HG03097 (cell line): ENCODE results near the gene FBN1.

ENCODE experiments used
- ATAC-seq: cut with Tn5 transposase; IDR thresholded peaks from one replicate; pipeline ENCODE4 v1.9.1; 2021; ENCODE audit not compliant: unreplicated experiment, low FRiP score

The FBN1 gene

DNA sequence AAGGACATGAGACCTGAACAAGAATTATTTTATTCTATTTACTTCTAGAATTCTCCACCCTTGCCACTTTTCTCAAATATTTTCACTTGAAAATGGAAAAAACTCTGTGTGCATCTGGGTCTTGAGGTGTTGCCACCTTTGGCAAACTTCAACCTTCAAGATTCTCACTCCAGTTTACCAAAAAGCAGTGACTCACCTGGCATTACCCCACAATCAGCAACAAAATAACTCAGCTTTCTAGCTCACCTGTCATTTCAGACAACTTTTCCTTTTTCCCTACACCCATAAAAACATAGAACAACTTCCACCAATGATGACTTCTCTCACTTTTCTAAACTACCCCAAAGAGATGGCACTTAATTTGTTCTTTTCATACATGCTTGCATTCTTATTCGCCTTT lies 198.5 kb downstream of the FBN1 start:
- no peak for ATAC-seq

DNA sequence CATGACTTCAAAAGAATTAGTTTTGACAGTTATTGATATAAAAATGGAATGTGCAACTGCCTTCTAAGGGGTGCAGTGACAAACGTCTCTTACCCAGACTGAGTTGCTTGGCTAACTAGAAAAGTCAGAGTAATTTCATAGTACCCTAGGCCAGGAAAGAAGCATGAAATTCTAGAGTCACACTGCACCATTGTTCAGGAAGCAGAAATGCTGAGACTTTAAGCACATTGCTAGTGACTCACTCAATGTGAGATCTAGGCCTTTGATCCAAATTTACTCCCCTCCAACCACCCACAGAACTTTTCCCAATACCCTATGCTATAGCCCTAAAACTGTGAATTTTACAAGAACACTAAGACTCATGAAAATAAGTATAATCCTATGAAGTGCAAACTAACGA lies 203.5 kb downstream of the FBN1 start:
- ATAC-seq, result no peak

DNA sequence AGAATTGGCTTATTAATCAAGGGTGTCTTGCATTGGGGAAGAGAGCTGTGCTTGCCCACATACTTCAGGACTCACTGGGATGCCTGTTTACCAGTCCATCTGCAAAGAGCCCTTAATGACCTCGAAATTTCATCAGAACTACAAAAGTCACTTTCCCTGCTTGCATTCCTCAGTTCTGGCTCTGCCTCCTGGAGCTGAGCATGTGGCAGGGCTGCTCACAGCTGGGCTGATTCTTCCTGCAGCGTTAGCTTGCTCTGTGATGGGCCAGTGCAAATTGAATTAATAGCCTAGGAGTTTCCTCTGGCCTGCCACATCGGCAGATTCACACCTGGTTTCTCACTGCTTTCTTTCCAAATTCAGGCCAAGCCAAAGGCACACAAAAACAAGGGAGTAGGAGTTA lies 205.4 kb downstream of the FBN1 start:
- ATAC-seq, result no peak

DNA sequence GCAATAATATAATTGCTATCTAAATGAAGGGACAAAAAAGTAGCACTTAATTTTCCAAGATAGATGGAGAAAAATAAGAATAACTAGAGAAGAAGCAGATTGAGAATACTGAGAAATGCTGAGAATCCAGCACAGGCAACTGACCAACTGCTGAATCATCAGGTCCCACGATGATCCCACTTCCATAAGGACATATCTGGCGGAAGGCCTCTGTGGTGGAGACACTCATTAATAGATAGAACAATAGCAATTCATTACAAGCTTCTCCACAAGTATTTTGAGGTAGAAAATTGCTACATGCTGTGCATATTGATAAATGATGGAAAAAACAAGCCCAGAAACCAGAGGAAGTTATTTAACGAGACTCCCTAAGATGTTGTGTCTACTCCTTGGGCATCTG lies 208.3 kb downstream of the FBN1 start:
- no peak for ATAC-seq

GRCh38 chr15:48435321-48435720 lies 210.2 kb downstream of the FBN1 start:
- no peak for ATAC-seq

GRCh38 chr15:48433226-48433886 lies 212.2 kb downstream of the FBN1 start:
- ATAC-seq, result peak; percentile 61

DNA sequence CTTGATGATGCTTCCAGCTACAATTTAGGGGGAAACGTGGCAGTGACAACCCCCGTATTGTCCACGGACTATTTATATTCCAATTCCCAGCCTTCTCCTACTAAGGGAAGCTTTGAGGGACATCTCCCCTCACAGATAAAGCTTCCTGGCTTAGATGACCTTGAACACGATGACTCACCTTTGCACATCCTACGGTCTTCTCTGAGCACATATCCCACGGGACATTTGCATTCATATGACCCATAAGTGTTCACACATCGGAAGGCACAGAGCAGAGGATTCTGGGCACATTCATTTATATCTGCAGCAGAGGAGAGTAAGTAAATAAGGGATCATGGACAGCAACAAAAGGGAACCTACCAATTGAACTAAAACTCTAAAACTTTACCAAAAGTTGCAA lies 212.8 kb downstream of the FBN1 start:
- no peak for ATAC-seq

DNA sequence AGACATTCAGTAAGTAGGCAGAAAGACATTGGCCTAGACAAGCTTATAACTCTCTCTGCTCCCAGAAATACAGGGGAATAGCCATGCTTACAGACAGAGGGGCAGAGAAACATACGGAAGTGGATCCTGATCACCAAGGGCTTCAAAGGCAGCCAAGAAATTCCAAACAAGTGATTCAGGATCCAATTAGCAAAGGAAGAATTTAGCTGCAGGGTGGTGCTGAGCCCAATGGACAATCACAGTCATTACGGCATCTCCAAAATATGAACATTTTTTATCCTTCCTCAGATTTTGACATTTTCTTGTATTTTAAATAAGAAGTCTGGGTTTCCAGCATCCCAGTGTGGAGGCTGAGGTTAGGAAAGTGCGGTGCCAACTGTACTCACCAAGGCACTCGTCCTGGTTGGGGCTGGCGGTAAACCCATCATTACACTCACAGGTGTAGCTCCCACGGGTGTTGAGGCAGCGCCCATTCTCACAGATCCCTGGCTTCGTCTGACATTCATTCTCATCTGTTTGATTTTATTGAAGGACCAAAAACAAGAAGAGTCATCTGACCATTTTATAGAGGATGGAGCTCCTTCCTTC lies 217.5 kb downstream of the FBN1 start:
- no peak for ATAC-seq

DNA sequence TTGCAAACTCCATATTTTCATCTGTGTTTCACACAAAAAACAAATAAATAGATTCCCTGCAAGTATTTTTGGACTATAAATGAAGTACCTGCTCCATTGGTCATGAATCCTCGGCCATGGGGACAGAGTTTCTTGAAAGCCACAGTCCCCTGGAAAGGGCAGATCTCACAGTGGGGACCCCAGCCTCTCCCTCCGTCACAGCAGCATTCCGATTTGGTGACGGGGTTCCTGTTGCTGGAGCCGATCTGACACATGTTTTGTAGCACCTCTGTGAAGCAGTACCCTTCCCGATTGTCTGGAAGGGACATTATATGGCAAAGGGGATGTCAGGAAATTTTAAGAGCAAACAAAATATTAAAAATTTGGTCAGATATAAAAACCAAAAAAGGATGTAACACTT lies 218.0 kb downstream of the FBN1 start:
- ATAC-seq, result no peak

- no peak for ATAC-seq
Observed at GRCh38 chr15:48426941-48427340, 218.6 kb downstream of the FBN1 start.

DNA sequence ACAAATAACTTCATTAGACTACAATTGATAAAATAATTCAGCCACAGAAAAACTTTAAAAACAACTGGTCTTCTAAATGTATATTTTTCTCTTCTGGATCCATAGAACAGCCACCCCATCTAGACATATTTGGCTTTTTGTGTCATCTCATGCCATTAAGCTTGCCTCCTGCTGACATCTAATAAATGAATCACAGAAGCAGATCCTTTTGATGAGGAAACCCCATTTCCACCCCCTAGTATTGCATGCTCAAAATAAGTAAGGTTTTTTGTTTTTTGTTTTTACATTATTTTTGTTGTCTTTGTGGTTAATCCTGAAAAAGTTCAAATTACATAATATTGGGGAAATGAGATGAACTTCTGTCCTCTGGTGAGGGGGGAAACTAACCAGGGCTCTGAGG lies 219.5 kb downstream of the FBN1 start:
- no peak for ATAC-seq

DNA sequence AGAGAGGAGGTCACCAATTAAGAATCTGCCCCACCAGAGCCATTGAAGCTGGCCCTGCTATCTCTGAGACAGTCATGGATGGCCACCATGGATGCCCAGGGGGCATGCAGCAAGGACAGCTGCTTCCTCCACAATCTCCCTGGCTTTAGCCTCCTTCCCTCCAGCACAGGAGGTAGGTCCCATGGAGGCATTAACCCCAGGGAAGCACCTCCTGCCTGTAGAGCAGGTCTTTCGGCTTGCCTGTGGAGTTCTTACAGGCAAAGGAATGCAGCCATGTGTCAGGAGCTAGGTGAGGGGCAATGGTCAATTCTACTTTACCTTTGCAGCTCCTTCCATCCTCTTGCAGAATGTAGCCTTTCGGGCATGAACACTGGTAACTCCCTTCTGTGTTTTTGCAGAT lies 220.5 kb downstream of the FBN1 start:
- ATAC-seq, result no peak

DNA sequence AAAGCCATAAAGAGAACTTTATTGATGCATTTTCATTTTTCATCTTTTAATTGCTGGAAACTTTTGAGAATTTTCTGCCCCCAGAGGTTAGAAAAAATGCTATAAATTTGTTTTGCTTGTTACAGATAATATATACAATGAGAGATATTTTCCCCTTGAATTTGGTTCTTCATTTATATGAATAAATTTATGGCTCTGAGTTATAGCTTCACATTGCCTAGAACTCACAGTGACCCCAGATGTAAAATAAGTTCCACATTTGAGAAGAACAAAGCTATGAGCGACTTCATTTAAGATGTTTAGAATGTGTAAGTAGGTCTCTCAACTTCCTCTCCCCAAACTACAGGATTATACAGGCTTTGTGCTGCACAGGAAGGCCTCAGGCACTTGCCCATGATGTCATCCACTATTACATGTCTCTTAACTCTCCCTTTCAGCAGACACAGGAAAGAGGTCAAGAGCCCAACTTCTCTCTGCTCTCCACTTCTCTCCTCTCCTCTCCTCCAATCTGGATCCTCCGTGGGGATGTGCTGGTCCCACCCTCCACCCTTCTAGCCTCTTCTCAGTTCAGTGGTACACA lies 221.5 kb downstream of the FBN1 start:
- ATAC-seq, result no peak

GRCh38 chr15:48423342-48423741 lies 222.2 kb downstream of the FBN1 start:
- no peak for ATAC-seq

DNA sequence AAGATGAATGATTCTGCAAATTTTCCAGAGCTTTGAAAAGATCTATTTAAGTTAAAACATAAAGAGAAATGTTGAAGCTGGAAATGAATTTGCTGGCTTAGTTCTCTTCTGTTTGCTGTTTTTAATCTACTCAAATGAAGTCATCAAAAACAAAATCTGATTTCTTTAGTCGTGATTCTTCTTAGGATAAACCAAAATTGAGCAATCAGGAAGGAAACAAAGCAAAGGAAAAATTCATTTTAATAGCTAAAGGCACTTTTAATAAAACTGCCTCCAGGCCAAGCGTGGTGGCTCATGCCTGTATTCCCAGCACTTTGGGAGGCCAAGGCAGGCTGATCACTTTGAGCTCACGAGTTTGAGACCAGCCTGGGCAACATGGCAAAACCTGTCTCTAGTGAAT lies 223.1 kb downstream of the FBN1 start:
- ATAC-seq, result no peak

GRCh38 chr15:48421362-48421761 lies 224.1 kb downstream of the FBN1 start:
- ATAC-seq, result no peak

DNA sequence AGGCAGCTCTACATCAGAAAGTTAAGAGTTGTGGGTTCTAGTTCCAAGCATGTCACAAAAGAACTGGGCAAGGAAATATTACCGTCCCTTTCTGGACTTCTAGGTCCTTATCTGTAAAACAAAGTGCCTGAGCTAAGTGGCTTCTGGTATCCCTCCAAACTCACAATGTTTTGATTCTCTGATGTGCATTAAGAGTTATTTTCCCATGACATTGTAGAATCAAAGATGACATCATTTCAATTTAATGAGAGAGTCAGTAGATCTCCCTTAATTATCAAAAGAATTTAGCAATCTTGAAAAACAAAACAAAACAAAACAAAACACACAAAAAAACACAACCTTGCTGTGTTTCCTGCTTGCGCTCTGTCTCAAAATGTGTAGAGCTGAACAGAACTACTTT lies 225.6 kb downstream of the FBN1 start:
- ATAC-seq, result no peak

GRCh38 chr15:48418343-48418742 lies 227.2 kb downstream of the FBN1 start:
- ATAC-seq, result no peak

DNA sequence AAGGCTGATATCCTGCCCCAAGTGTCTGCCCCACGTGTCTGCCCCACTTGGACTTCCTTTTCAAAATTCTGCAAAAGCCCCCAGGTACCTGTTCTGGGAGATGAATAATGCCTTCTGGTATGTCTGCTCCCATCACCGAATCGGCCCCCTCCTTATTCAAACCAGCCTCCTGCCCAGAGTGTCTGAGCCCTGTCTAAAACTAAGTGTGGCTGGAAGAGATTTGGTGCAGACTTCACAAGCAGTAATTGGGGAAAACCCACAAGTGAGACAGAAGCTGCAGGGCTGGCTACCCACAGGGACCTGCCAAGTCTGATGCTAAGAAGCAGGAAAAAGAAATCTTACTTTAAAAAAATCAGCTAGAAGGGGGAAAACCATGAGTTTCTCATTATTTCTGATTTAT lies 229.2 kb downstream of the FBN1 start:
- ATAC-seq, result no peak

DNA sequence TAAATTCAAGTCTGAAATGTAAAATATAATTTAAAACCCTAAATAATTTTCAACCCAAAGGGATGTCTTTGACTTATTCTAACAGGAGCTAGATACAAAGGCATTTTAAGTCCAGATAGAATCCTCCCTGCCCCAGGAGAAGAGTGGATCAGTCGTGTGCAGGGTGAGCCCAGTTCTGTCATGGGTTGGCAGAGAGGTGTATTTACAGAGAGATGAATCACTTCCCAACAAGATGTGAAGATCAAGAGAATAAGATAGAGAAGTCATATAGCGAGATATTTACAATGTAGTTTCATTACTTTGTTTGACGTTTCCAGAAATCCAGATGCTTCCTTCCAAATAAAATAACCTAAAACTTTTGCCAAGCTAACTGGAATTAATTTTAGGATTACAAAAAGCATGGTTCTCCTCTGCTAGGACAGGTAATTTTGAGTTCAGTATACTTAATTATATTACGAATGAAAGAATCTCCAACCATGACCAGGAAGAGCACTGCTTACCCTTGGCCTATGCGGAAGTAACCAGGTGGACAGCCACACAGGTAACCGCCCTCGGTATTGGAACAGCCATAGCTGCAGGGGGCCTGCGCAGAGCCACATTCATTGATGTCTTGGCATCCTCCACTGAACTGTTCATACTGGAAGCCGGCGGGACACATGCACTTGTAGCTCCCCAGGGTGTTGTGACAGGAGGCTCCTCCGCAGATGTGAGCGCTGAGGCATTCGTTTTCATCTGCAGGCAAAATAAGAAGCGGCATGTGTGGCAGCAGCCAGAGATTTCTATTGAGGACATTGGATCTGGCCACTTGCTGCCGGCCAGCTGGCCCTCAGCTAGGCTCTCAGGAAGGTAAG lies 230.2 kb downstream of the FBN1 start:
- no peak for ATAC-seq

DNA sequence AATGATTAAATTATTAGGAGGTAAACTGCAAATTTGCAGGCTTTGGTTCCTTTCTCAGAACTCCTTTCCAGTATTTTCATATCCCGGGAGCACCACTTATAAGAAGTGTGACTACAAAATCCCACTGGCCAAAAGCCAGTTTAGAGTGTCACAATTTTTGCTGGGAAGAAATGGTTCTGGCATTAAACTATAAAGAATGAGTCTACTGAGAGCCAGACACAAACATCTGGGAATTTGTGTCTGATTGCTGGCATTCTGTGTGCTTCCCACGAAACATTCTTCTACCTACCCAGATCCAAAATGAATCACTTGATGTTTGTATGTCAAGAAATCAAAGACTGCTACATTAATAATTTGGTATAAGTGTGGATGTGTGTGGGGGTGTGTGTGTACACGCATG lies 231.5 kb downstream of the FBN1 start:
- no peak for ATAC-seq

DNA sequence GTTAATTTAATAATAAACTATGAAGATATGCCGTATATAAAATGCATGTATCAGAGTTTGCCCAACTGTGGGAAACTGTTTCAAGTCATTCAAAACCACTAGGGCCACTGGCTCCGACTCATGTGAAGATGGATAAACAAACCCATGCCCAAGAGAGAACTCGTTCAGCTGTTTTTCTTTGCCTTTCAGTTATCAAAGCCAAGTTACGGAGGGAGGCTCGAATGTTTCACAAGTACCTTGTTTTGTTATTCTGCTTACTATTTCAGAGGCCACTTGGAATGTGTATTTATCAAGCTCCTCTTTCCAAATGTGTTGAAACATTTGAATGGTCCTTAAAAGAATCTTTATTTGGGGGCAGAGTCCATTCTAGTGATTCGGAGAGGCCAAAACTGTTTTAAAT lies 232.2 kb downstream of the FBN1 start:
- no peak for ATAC-seq
